Uterus (tissue), 4 donors: Measurements from ENCODE around the gene TSHZ2. TPM values are rescaled to one million over a fixed set of nuclear protein-coding genes. Genes with fewer than 3 reads are reported as not detected.

Experiments
- DNase-seq, 2 donors: peaks; one replicate each; pipeline ENCODE4 v3.0.0-alpha.2; 2019 to 2020
- H3K27ac ChIP-seq, 2 donors: fragments of 200-600 bp; sonication (generic); 1 replicate in 1 of 2; 2 replicates in 1 of 2; pipeline ENCODE4 v1.5.1; 2016 to 2018
- H3K27me3 ChIP-seq, 2 donors: fragments of 200-600 bp; sonication (generic); one replicate each; pipeline ENCODE4 v1.5.1; 2018 to 2019; ENCODE audit warnings: control low read depth in 1 of 2
- H3K36me3 ChIP-seq, 2 donors: fragments of 200-600 bp; sonication (generic); one replicate each; pipeline ENCODE4 v1.5.1; 2019; ENCODE audit warnings: control low read depth in 1 of 2
- H3K4me1 ChIP-seq, 2 donors: fragments of 200-600 bp; sonication (generic); one replicate each; pipeline ENCODE4 v1.5.1; 2018 to 2019; ENCODE audit warnings: control low read depth in 1 of 2
- H3K4me3 ChIP-seq, 2 donors: fragments of 200-600 bp; sonication (generic); 1 replicate in 1 of 2; 2 replicates in 1 of 2; pipeline ENCODE4 v1.5.1; 2018 to 2019; ENCODE audit warnings: mild to moderate bottlenecking in 1 of 2
- H3K9me3 ChIP-seq, 2 donors: fragments of 200-600 bp; sonication (generic); one replicate each; pipeline ENCODE4 v1.5.1; 2019; ENCODE audit warnings: control low read depth in 1 of 2
- CTCF ChIP-seq, 4 experiments: fragments of 200-600 bp in 2 of 4; fragments of 450-650 bp in 2 of 4; sonication (generic) in 2 of 4; IDR thresholded peaks; one replicate each; pipeline ENCODE4 v1.5.1; 2016 to 2019; ENCODE audit warnings: antibody characterized with exemption in 4 of 4, mild to moderate bottlenecking in 2 of 4, moderate library complexity in 1 of 4
- POLR2A ChIP-seq, 2 donors: fragments of 450-650 bp; IDR thresholded peaks; one replicate each; pipeline ENCODE4 v1.6.1; 2016; ENCODE audit warnings: antibody characterized with exemption in 2 of 2, mild to moderate bottlenecking in 1 of 2, moderate library complexity in 1 of 2
- intact Hi-C: fragments of 100-400 bp; cut with DNase I; formaldehyde crosslinking; loops from one replicate; pipeline ENCODE4 v1.15.1; 2023; ENCODE audit warnings: low total_unique reads
- total RNA-seq, 4 donors: library from RNA; depleted of rRNA in 3 of 4; stranded (reverse); fragments of >200 nt in 3 of 4; gene quantifications; one replicate each; pipeline versions ENCODE4 v1.1.0 to v1.2.4, GENCODE V29; 2014 to 2023
- donor health status: DM: yes; HTN: yes; CAD: no.

The TSHZ2 gene
- total RNA-seq, 4 donors from 2014 or later = 22.0 to 50.1 (median 33.1) TPM

- no peak overlapping the region for H3K27ac ChIP-seq
- no peaks in the 10 kb centered on the region for H3K4me1 ChIP-seq
- TF ChIP-seq CTCF (IDR thresholded peaks at IDR 0.05) (no peak), POLR2A (IDR thresholded peaks at IDR 0.05) (no peak)
- no peak overlapping the region for H3K4me3 ChIP-seq
- intact Hi-C loops = no loop called here
- no peaks in the 10 kb centered on the region for H3K27me3 ChIP-seq
- H3K9me3 ChIP-seq = no peaks in the 10 kb centered on the region
- no peaks in the 10 kb centered on the region for H3K36me3 ChIP-seq
- no peak for DNase-seq
Measured at GRCh38 chr20:53345536-53346334, 373.6 kb downstream of the TSHZ2 start.

- Histone ChIP-seq H3K9me3 (no peaks in the 10 kb centered on the region), H3K27me3 (no peaks in the 10 kb centered on the region), H3K27ac (no peak overlapping the region), H3K4me1 (no peaks in the 10 kb centered on the region), H3K4me3 (no peak overlapping the region), H3K36me3 (no peaks in the 10 kb centered on the region)
- intact Hi-C loops = no loop called here
- TF ChIP-seq CTCF (IDR thresholded peaks at IDR 0.05) = no peak
- no peak for TF ChIP-seq POLR2A (IDR thresholded peaks at IDR 0.05)
- DNase-seq = no peak
Measured at GRCh38 chr20:53346335-53346648, 374.1 kb downstream of the TSHZ2 start.

GRCh38 chr20:53349730-53350129 lies 377.6 kb downstream of the TSHZ2 start:
- Histone ChIP-seq H3K4me3 (no peak overlapping the region), H3K27ac (no peak overlapping the region), H3K4me1 (no peaks in the 10 kb centered on the region), H3K27me3 (no peaks in the 10 kb centered on the region), H3K36me3 (no peaks in the 10 kb centered on the region), H3K9me3 (no peaks in the 10 kb centered on the region)
- DNase-seq = no peak
- intact Hi-C loops = no loop called here
- no peak for TF ChIP-seq CTCF (IDR thresholded peaks at IDR 0.05)
- TF ChIP-seq POLR2A (IDR thresholded peaks at IDR 0.05) = no peak

- DNase-seq = no peak
- no peak for TF ChIP-seq POLR2A (IDR thresholded peaks at IDR 0.05)
- no peak for TF ChIP-seq CTCF (IDR thresholded peaks at IDR 0.05)
- H3K27me3 ChIP-seq = no peaks in the 10 kb centered on the region
- intact Hi-C loops = no loop called here
- H3K4me3 ChIP-seq = no peak overlapping the region
- H3K27ac ChIP-seq = no peak overlapping the region
- H3K9me3 ChIP-seq = no peaks in the 10 kb centered on the region
- H3K36me3 ChIP-seq = no peaks in the 10 kb centered on the region
- no peaks in the 10 kb centered on the region for H3K4me1 ChIP-seq
Measured at GRCh38 chr20:53352727-53353440, 380.7 kb downstream of the TSHZ2 start.

GRCh38 chr20:53354314-53354713 lies 382.2 kb downstream of the TSHZ2 start:
- no peak for TF ChIP-seq CTCF (IDR thresholded peaks at IDR 0.05)
- no peak for TF ChIP-seq POLR2A (IDR thresholded peaks at IDR 0.05)
- intact Hi-C loops = no loop called here
- H3K4me3 ChIP-seq = no peak overlapping the region

More at GRCh38 chr20:53354314-53354713, 382.2 kb downstream of the TSHZ2 start:
- H3K27ac ChIP-seq = no peak overlapping the region
- H3K4me1 ChIP-seq = no peaks in the 10 kb centered on the region
- DNase-seq = no peak
- H3K36me3 ChIP-seq = no peaks in the 10 kb centered on the region
- no peaks in the 10 kb centered on the region for H3K27me3 ChIP-seq
- H3K9me3 ChIP-seq = no peaks in the 10 kb centered on the region
